ENCODE data around the gene GATA3. TPM values are rescaled to one million over a fixed set of nuclear protein-coding genes. Genes with fewer than 3 reads are reported as not detected.

GATA3 gene
- total RNA-seq, 1 experiment from 2014 or later = 5.9 TPM

- DNase-seq (ENCODE audit: low read depth, low spot score) (no peak), ATAC-seq (no peak)
- BruUV-seq (replicated peaks) = no TSS peak
- Histone ChIP-seq H3K36me3 (ENCODE audit: control insufficient read depth, insufficient read depth, low read length) (no peaks in the 10 kb centered on the region), H3K27ac (ENCODE audit: low read length) (no peak overlapping the region), H3K27me3 (ENCODE audit: control insufficient read depth, insufficient read depth, low read length) (no peaks in the 10 kb centered on the region), H3K4me3 (ENCODE audit: low read depth in 2 of 2, low read length in 2 of 2) (no peak overlapping the region), H3K4me1 (ENCODE audit: control insufficient read depth, insufficient read depth, low read length) (peaks cover 6% of the 10 kb centered on the region), H3K9me3 (ENCODE audit: control insufficient read depth, insufficient read depth, low read depth, low read length) (no peaks in the 10 kb centered on the region)
- POLR2A ChIA-PET = no interaction called here
- TF ChIP-seq CTCF (IDR thresholded peaks at IDR 0.05) (no peak), REST (IDR thresholded peaks at IDR 0.05; ENCODE audit: insufficient read depth in 1 of 2, low read depth in 2 of 2, low read length in 1 of 2) (no peak), TCF7L2 (IDR thresholded peaks at IDR 0.05; ENCODE audit: low read depth, low read length) (no peak), SIN3A (IDR thresholded peaks at IDR 0.05; ENCODE audit: borderline replicate concordance, insufficient read depth, low read depth, low read length) (no peak), POLR2AphosphoS5 (IDR thresholded peaks at IDR 0.05; ENCODE audit: low read depth, low read length) (no peak)
- CTCF ChIA-PET = no interaction called here
- intact Hi-C loops (cut with micrococcal nuclease; ENCODE audit: unreplicated experiment) (no loop called here), in situ Hi-C loops (cut with HindIII; ENCODE audit: low pct_unique_long_range_greater_than_20kb, low sequenced_read_pairs) (no loop called here)
These were observed 23.5 kb downstream of the GATA3 start for GRCh38 chr10:8078027-8078426.

DNA sequence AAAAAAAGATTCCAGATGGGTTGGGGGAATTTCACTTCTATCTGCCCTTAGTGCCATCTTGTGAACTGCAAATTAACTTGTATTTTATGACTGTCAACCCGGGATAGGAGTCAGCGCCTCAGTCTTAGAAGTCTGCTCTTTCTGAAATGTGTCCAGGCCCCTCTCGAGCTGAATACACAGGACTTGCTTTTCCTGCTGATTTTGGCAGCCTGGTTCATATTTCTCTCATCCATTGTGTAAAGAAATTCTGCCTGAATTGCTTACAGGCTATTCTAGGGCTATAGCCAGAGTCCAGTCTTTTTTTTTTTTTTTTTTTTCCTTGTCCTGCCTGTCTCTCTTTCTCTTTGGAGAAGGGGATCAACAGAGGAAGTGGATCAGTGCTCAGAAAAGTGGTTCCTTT, 24.6 kb downstream of the GATA3 start:
- CTCF ChIA-PET = interaction anchor here (0.7 kb wide), 1 partner anchor 351 kb away, joined by 11 read pairs; no protein-coding TSS in a partner anchor
- POLR2A ChIA-PET = no interaction called here
- no peak for TF ChIP-seq TCF7L2 (IDR thresholded peaks at IDR 0.05; ENCODE audit: low read depth, low read length)
- TF ChIP-seq SIN3A (IDR thresholded peaks at IDR 0.05; ENCODE audit: borderline replicate concordance, insufficient read depth, low read depth, low read length) = no peak
- TF ChIP-seq REST (IDR thresholded peaks at IDR 0.05; ENCODE audit: insufficient read depth in 1 of 2, low read depth in 2 of 2, low read length in 1 of 2) = no peak
- TF ChIP-seq CTCF (IDR thresholded peaks at IDR 0.05) = no peak
- no peak for TF ChIP-seq POLR2AphosphoS5 (IDR thresholded peaks at IDR 0.05; ENCODE audit: low read depth, low read length)

More for the DNA sequence above, 24.6 kb downstream of the GATA3 start:
- Histone ChIP-seq H3K4me1 (ENCODE audit: control insufficient read depth, insufficient read depth, low read length) (peaks cover 6% of the 10 kb centered on the region), H3K27me3 (ENCODE audit: control insufficient read depth, insufficient read depth, low read length) (no peaks in the 10 kb centered on the region), H3K36me3 (ENCODE audit: control insufficient read depth, insufficient read depth, low read length) (no peaks in the 10 kb centered on the region), H3K4me3 (ENCODE audit: low read depth in 2 of 2, low read length in 2 of 2) (no peak overlapping the region), H3K27ac (ENCODE audit: low read length) (no peak overlapping the region), H3K9me3 (ENCODE audit: control insufficient read depth, insufficient read depth, low read depth, low read length) (no peaks in the 10 kb centered on the region)
- DNase-seq (ENCODE audit: low read depth, low spot score) (no peak), ATAC-seq (no peak)
- intact Hi-C loops (cut with micrococcal nuclease; ENCODE audit: unreplicated experiment) (no loop called here), in situ Hi-C loops (cut with HindIII; ENCODE audit: low pct_unique_long_range_greater_than_20kb, low sequenced_read_pairs) (no loop called here)
- BruUV-seq (replicated peaks) = no TSS peak
